ENCODE results near the gene ELP5.

ELP5 gene

GRCh38 chr17:7294614-7295153 is 42.7 kb downstream of the ELP5 start, which contains the start of gene YBX2:
TSS of gene YBX2 (minus strand) at chr17:7294639. CDS start at chr17:7294500, 139 bp downstream.
- peak in 1 of 2 experiments; percentile 25 for DNase-seq (ENCODE audit: low read depth in 1 of 2, low spot score in 1 of 2)
- H3K27me3 ChIP-seq (ENCODE audit: insufficient read depth, poor library complexity, severe bottlenecking), result peaks cover 2% of the 10 kb centered on the region
- no peak within 1 kb of the TSS for H3K27ac ChIP-seq (replicated peaks)
- H3K4me3 ChIP-seq (replicated peaks; ENCODE audit: insufficient read depth, low read length), result peak within 1 kb of the TSS; percentile 20
- TF ChIP-seq, protein P1, sequence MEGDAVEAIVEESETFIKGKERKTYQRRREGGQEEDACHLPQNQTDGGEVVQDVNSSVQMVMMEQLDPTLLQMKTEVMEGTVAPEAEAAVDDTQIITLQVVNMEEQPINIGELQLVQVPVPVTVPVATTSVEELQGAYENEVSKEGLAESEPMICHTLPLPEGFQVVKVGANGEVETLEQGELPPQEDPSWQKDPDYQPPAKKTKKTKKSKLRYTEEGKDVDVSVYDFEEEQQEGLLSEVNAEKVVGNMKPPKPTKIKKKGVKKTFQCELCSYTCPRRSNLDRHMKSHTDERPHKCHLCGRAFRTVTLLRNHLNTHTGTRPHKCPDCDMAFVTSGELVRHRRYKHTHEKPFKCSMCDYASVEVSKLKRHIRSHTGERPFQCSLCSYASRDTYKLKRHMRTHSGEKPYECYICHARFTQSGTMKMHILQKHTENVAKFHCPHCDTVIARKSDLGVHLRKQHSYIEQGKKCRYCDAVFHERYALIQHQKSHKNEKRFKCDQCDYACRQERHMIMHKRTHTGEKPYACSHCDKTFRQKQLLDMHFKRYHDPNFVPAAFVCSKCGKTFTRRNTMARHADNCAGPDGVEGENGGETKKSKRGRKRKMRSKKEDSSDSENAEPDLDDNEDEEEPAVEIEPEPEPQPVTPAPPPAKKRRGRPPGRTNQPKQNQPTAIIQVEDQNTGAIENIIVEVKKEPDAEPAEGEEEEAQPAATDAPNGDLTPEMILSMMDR (IDR thresholded peaks at IDR 0.05; ENCODE audit: insufficient read depth, low read length), result no peak
- TF ChIP-seq POLR2AphosphoS5 (IDR thresholded peaks at IDR 0.05; ENCODE audit: low read depth), result no peak
- no peak for TF ChIP-seq SPI1 (IDR thresholded peaks at IDR 0.05; ENCODE audit: borderline replicate concordance, low read depth)
- TF ChIP-seq, protein P2, sequence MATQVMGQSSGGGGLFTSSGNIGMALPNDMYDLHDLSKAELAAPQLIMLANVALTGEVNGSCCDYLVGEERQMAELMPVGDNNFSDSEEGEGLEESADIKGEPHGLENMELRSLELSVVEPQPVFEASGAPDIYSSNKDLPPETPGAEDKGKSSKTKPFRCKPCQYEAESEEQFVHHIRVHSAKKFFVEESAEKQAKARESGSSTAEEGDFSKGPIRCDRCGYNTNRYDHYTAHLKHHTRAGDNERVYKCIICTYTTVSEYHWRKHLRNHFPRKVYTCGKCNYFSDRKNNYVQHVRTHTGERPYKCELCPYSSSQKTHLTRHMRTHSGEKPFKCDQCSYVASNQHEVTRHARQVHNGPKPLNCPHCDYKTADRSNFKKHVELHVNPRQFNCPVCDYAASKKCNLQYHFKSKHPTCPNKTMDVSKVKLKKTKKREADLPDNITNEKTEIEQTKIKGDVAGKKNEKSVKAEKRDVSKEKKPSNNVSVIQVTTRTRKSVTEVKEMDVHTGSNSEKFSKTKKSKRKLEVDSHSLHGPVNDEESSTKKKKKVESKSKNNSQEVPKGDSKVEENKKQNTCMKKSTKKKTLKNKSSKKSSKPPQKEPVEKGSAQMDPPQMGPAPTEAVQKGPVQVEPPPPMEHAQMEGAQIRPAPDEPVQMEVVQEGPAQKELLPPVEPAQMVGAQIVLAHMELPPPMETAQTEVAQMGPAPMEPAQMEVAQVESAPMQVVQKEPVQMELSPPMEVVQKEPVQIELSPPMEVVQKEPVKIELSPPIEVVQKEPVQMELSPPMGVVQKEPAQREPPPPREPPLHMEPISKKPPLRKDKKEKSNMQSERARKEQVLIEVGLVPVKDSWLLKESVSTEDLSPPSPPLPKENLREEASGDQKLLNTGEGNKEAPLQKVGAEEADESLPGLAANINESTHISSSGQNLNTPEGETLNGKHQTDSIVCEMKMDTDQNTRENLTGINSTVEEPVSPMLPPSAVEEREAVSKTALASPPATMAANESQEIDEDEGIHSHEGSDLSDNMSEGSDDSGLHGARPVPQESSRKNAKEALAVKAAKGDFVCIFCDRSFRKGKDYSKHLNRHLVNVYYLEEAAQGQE (IDR thresholded peaks at IDR 0.05; ENCODE audit: insufficient replicate concordance, low read depth), result no peak

- TF ChIP-seq GABPA (IDR thresholded peaks at IDR 0.05; ENCODE audit: low read depth) (no peak), POLR2AphosphoS5 (IDR thresholded peaks at IDR 0.05; ENCODE audit: low read depth) (no peak), SPI1 (IDR thresholded peaks at IDR 0.05; ENCODE audit: borderline replicate concordance, low read depth) (no peak)
Measured at GRCh38 chr17:7295230-7296180, 43.5 kb downstream of the ELP5 start.

DNA sequence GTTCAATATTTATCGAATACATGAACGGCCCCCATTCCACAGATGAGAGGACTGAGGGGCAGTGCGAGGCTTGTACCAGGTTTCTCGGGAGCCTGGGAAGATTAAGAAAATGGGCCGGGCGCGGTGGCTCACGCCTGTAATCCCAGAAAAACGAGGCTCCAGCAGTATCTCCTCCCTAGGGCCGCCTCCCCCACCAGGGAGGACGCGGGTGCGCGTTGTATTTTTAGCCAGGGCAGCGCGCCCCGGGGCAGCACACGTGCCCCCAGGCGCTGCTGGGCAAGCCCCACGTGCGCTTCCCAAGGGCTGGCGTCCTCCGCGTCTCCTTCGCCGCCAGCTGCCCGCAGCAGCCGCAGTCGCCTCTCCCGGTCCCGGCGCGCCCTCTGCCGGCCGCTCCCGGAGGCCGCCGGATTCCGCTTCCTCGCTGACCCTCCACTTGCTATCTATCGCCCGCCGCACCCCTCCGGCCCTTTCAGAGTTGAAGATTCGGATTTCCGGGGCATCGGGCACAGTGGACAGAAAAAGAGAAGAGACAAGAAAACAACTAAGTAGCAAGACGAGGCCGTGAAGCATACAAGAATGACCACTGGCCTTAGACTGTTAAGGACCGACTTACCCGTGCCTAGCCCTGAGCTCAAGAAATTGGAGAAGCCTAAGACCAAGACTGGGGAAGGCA is 44.3 kb downstream of the ELP5 start:
- TF ChIP-seq, protein P1 (IDR thresholded peaks at IDR 0.05; ENCODE audit: insufficient read depth, low read length), result peak; percentile 3
- TF ChIP-seq POLR2AphosphoS5 (IDR thresholded peaks at IDR 0.05; ENCODE audit: low read depth), result no peak
- Histone ChIP-seq H3K27ac (replicated peaks) (no peak overlapping the region), H3K4me3 (replicated peaks; ENCODE audit: insufficient read depth, low read length) (no peak overlapping the region), H3K27me3 (ENCODE audit: insufficient read depth, poor library complexity, severe bottlenecking) (peaks cover 2% of the 10 kb centered on the region)
- peak in 1 of 2 experiments; percentile 42 for DNase-seq (ENCODE audit: low read depth in 1 of 2, low spot score in 1 of 2)

More at GRCh38 chr17:7295230-7296180, 43.5 kb downstream of the ELP5 start:
- Histone ChIP-seq H3K27me3 (ENCODE audit: insufficient read depth, poor library complexity, severe bottlenecking) (peaks cover 2% of the 10 kb centered on the region), H3K4me3 (replicated peaks; ENCODE audit: insufficient read depth, low read length) (no peak overlapping the region), H3K27ac (replicated peaks) (no peak overlapping the region)
- DNase-seq (ENCODE audit: low read depth in 1 of 2, low spot score in 1 of 2), result no peak

- H3K27ac ChIP-seq (replicated peaks), result no peak overlapping the region
- no peak for DNase-seq (ENCODE audit: low read depth in 1 of 2, low spot score in 1 of 2)
- TF ChIP-seq GABPA (IDR thresholded peaks at IDR 0.05; ENCODE audit: low read depth) (no peak), SPI1 (IDR thresholded peaks at IDR 0.05; ENCODE audit: borderline replicate concordance, low read depth) (no peak), POLR2AphosphoS5 (IDR thresholded peaks at IDR 0.05; ENCODE audit: low read depth) (no peak)
- TF ChIP-seq, protein P2 (IDR thresholded peaks at IDR 0.05; ENCODE audit: insufficient replicate concordance, low read depth), result no peak
- TF ChIP-seq, protein P1 (IDR thresholded peaks at IDR 0.05; ENCODE audit: insufficient read depth, low read length), result no peak
- H3K4me3 ChIP-seq (replicated peaks; ENCODE audit: insufficient read depth, low read length), result no peak overlapping the region
- no peaks in the 10 kb centered on the region for H3K27me3 ChIP-seq (ENCODE audit: insufficient read depth, poor library complexity, severe bottlenecking)
Measured at GRCh38 chr17:7304179-7304578, 52.2 kb downstream of the ELP5 start.
